Endothelial cell of umbilical vein (primary cell): Measurements from ENCODE around the gene NTN5. TPM values are rescaled to one million over a fixed set of nuclear protein-coding genes. Genes with fewer than 3 reads are reported as not detected.

ENCODE experiments used
- BruUV-seq: library from RNA; stranded (reverse); fragments of 400-500 nt; replicated peaks from 2 replicates; lab custom pipeline; 2021; lab: Mats Ljungman, UMichigan
- CTCF ChIA-PET: fragments of 300-600, 350-600 bp; sonication (Branson Sonifier 250); formaldehyde crosslinking; loops from one replicate; lab custom pipeline; 2021; ENCODE audit warnings: antibody characterized with exemption, inconsistent platforms; lab: Charles Lee
- POLR2A ChIA-PET: fragments of 300-600, 350-600 bp; sonication (Branson Sonifier 250); formaldehyde crosslinking; loops from one replicate; lab custom pipeline; 2021; ENCODE audit warnings: antibody characterized with exemption, inconsistent platforms; lab: Charles Lee
- DNase-seq: peaks from one replicate; pipeline ENCODE4 v3.0.0-alpha.2; 2011; ENCODE audit warnings: low read depth, low spot score
- FAIRE-seq: peaks from 2 replicates; lab custom pipeline; 2011; peaks lifted over from hg19 to GRCh38; lab: Jason Lieb, UNC
- H2AFZ ChIP-seq: 2 replicates; pipeline ENCODE4 v1.6.0; 2012; ENCODE audit warnings: low read depth, low read length, control low read depth, inconsistent platforms
- H3K27ac ChIP-seq: 2 replicates; pipeline ENCODE4 v1.5.1; 2011; ENCODE audit warnings: low read depth, mild to moderate bottlenecking, control low read depth, low read length, moderate library complexity; ENCODE audit not compliant: insufficient read depth
- H3K27me3 ChIP-seq, 2 experiments: 2 replicates each; pipeline versions ENCODE4 v1.6.0 to v1.6.1; 2011; ENCODE audit warnings: low read length in 2 of 2, mixed read lengths in 1 of 2; ENCODE audit not compliant: control insufficient read depth in 2 of 2, insufficient read depth in 2 of 2
- H3K36me3 ChIP-seq, 2 experiments: 2 replicates in 1 of 2; 3 replicates in 1 of 2; pipeline ENCODE4 v1.5.1; 2011; ENCODE audit warnings: low read length in 2 of 2, mild to moderate bottlenecking in 1 of 2, moderate library complexity in 1 of 2; ENCODE audit not compliant: control insufficient read depth in 2 of 2, insufficient read depth in 2 of 2; ENCODE audit errors: extremely low read depth in 1 of 2
- H3K4me1 ChIP-seq: 3 replicates; pipeline ENCODE4 v1.5.1; 2011; ENCODE audit warnings: mild to moderate bottlenecking, low read length; ENCODE audit not compliant: control insufficient read depth, insufficient read depth; ENCODE audit errors: extremely low read depth
- H3K4me2 ChIP-seq: 2 replicates; pipeline ENCODE4 v1.6.1; 2011; ENCODE audit warnings: low read length, control low read depth, mixed read lengths; ENCODE audit not compliant: insufficient read depth
- H3K4me3 ChIP-seq, 3 experiments: fragments of 200-600 bp in 1 of 3; sonication (generic), shearing (Covaris generic) in 1 of 3; replicated peaks in 1 of 3; 2 replicates each; pipeline ENCODE4 v1.5.1; 2011 to 2016; ENCODE audit warnings: control low read depth in 3 of 3, low read length in 3 of 3, mild to moderate bottlenecking in 2 of 3, inconsistent platforms in 1 of 3, low read depth in 1 of 3, moderate library complexity in 1 of 3; ENCODE audit not compliant: insufficient read depth in 1 of 3
- H3K79me2 ChIP-seq: 2 replicates; pipeline ENCODE4 v1.6.0; 2012; ENCODE audit warnings: low read length, inconsistent platforms; ENCODE audit not compliant: control insufficient read depth, insufficient read depth
- H3K9ac ChIP-seq: replicated peaks from 2 replicates; pipeline ENCODE3; 2011; ENCODE audit warnings: low read length, control low read depth; ENCODE audit not compliant: insufficient read depth; ENCODE audit errors: extremely low read depth
- H3K9me1 ChIP-seq: replicated peaks from 3 replicates; pipeline ENCODE4 v1.6.0; 2011; ENCODE audit warnings: mild to moderate bottlenecking, low read length; ENCODE audit not compliant: control insufficient read depth, insufficient read depth; ENCODE audit errors: extremely low read depth
- H3K9me3 ChIP-seq: replicated peaks from 2 replicates; pipeline ENCODE4 v1.5.1; 2012; ENCODE audit warnings: low read length, inconsistent platforms; ENCODE audit not compliant: control insufficient read depth, insufficient read depth
- H4K20me1 ChIP-seq: replicated peaks from 2 replicates; pipeline ENCODE3; 2011; ENCODE audit warnings: mild to moderate bottlenecking, low read length; ENCODE audit not compliant: control insufficient read depth, insufficient read depth; ENCODE audit errors: extremely low read depth
- EZH2 ChIP-seq: IDR thresholded peaks from 2 replicates; pipeline ENCODE4 v1.6.1; 2012; ENCODE audit warnings: borderline replicate concordance, low read depth, mild to moderate bottlenecking, moderate library complexity, low read length, inconsistent platforms; ENCODE audit not compliant: severe bottlenecking
- FOS ChIP-seq: IDR thresholded peaks from 2 replicates; pipeline ENCODE4 v1.6.1; 2011; ENCODE audit warnings: mild to moderate bottlenecking, low read length, moderate library complexity, borderline replicate concordance; ENCODE audit not compliant: insufficient read depth
- GATA2 ChIP-seq: IDR thresholded peaks from 2 replicates; pipeline ENCODE4 v1.7.0; 2011; ENCODE audit warnings: low read depth, mild to moderate bottlenecking, moderate library complexity, mixed read lengths, low read length; ENCODE audit not compliant: insufficient read length, insufficient read depth
- JUN ChIP-seq: IDR thresholded peaks from 2 replicates; pipeline ENCODE4 v1.6.1; 2011; ENCODE audit warnings: borderline replicate concordance, low read depth; ENCODE audit not compliant: insufficient read length, insufficient read depth
- MYC ChIP-seq: IDR thresholded peaks from one replicate; pipeline ENCODE4 v1.6.1; 2011; ENCODE audit warnings: mild to moderate bottlenecking, low read depth, low read length
- POLR2A ChIP-seq: IDR thresholded peaks from 2 replicates; pipeline ENCODE4 v1.6.1; 2012; ENCODE audit warnings: low read depth, mild to moderate bottlenecking, control low read depth, low read length
- POLR2AphosphoS5 ChIP-seq: IDR thresholded peaks from 2 replicates; pipeline ENCODE4 v1.6.1; 2012; ENCODE audit warnings: low read depth, mild to moderate bottlenecking, control low read depth, low read length, moderate library complexity; ENCODE audit not compliant: insufficient read depth
- dilution Hi-C: fragments of 300-500 bp; cut with MboI; formaldehyde crosslinking; loops from one replicate; pipeline ENCODE4 v1.15.0; 2019; ENCODE audit warnings: low sequenced_read_pairs; ENCODE audit not compliant: extremely low pct_ligation_motif_present
- intact Hi-C: fragments of 100-400 bp; cut with micrococcal nuclease; formaldehyde crosslinking; loops from one replicate; pipeline ENCODE4 v1.10.0; 2022
- polyA plus RNA-seq, 4 experiments: library from polyadenylated mRNA; depleted of rRNA in 3 of 4; stranded (reverse) in 3 of 4; unstranded in 1 of 4; fragments of >200 nt; gene quantifications; 2 replicates each; pipeline versions ENCODE4 v1.2.1 to v1.2.3, GENCODE V29; 2011 to 2012; ENCODE audit warnings: missing spikeins in 1 of 4
- total RNA-seq: library from RNA; stranded (reverse); gene quantifications from 2 replicates; pipeline ENCODE4 v1.2.3, GENCODE V29; 2021
- TF ChIP-seq, protein P1 (sequence below): IDR thresholded peaks from 2 replicates; pipeline ENCODE4 v1.6.1; 2011; ENCODE audit not compliant: insufficient read depth, insufficient read length
- TF ChIP-seq, protein P2 (sequence below), 2 donors: IDR thresholded peaks; 1 replicate in 1 of 2; 2 replicates in 1 of 2; pipeline ENCODE4 v1.5.1; 2011; ENCODE audit warnings: low read length in 2 of 2, mild to moderate bottlenecking in 2 of 2, moderate library complexity in 2 of 2, control low read depth in 1 of 2, inconsistent platforms in 1 of 2, low read depth in 1 of 2; ENCODE audit not compliant: insufficient read depth in 1 of 2; ENCODE audit errors: extremely low read depth in 1 of 2

NTN5 gene
- total and polyA plus RNA-seq, 2 donors (not counting 3 experiments of a cell fraction or from before 2014, with no cell fraction given) = 0.11 TPM; not detected in 1

- Histone ChIP-seq H3K9me1 (no peaks in the 10 kb centered on the region), H3K79me2 (no peaks in the 10 kb centered on the region), H3K36me3 (no peaks in the 10 kb centered on the region), H2AFZ (no peak overlapping the region), H3K9me3 (no peaks in the 10 kb centered on the region), H3K27ac (no peak overlapping the region), H4K20me1 (no peaks in the 10 kb centered on the region), H3K4me3 (no peak overlapping the region), H3K27me3 (no peaks in the 10 kb centered on the region), H3K9ac (no peak overlapping the region), H3K4me1 (no peaks in the 10 kb centered on the region), H3K4me2 (no peak overlapping the region)
- ChIA-PET CTCF (no interaction called here), POLR2A (no interaction called here)
- intact Hi-C loops (no loop called here), dilution Hi-C loops (no loop called here)
- TF ChIP-seq, protein P1, sequence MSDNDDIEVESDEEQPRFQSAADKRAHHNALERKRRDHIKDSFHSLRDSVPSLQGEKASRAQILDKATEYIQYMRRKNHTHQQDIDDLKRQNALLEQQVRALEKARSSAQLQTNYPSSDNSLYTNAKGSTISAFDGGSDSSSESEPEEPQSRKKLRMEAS = no peak
- TF ChIP-seq POLR2A (no peak), EZH2 (no peak), GATA2 (no peak), MYC (no peak), FOS (no peak), POLR2AphosphoS5 (no peak), JUN (no peak)
- TF ChIP-seq, protein P2, sequence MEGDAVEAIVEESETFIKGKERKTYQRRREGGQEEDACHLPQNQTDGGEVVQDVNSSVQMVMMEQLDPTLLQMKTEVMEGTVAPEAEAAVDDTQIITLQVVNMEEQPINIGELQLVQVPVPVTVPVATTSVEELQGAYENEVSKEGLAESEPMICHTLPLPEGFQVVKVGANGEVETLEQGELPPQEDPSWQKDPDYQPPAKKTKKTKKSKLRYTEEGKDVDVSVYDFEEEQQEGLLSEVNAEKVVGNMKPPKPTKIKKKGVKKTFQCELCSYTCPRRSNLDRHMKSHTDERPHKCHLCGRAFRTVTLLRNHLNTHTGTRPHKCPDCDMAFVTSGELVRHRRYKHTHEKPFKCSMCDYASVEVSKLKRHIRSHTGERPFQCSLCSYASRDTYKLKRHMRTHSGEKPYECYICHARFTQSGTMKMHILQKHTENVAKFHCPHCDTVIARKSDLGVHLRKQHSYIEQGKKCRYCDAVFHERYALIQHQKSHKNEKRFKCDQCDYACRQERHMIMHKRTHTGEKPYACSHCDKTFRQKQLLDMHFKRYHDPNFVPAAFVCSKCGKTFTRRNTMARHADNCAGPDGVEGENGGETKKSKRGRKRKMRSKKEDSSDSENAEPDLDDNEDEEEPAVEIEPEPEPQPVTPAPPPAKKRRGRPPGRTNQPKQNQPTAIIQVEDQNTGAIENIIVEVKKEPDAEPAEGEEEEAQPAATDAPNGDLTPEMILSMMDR (IDR thresholded peaks at IDR 0.05; ENCODE audit: extremely low read depth in 1 of 2, insufficient read depth in 1 of 2, low read depth in 1 of 2, low read length in 2 of 2) = no peak
- FAIRE-seq (no peak), DNase-seq (no peak)
- no TSS peak for BruUV-seq
Measured at GRCh38 chr19:48703316-48703715, 30.5 kb upstream of the NTN5 start.
